ENCODE data around the gene GTF3C2. TPM values are rescaled to one million over a fixed set of nuclear protein-coding genes. Genes with fewer than 3 reads are reported as not detected.

Gene GTF3C2
- total and polyA plus RNA-seq, 2 of the 13 experiments (the other 11 are each of a cell fraction or from before 2014, with no cell fraction given) = 77.5 to 130 TPM

DNA sequence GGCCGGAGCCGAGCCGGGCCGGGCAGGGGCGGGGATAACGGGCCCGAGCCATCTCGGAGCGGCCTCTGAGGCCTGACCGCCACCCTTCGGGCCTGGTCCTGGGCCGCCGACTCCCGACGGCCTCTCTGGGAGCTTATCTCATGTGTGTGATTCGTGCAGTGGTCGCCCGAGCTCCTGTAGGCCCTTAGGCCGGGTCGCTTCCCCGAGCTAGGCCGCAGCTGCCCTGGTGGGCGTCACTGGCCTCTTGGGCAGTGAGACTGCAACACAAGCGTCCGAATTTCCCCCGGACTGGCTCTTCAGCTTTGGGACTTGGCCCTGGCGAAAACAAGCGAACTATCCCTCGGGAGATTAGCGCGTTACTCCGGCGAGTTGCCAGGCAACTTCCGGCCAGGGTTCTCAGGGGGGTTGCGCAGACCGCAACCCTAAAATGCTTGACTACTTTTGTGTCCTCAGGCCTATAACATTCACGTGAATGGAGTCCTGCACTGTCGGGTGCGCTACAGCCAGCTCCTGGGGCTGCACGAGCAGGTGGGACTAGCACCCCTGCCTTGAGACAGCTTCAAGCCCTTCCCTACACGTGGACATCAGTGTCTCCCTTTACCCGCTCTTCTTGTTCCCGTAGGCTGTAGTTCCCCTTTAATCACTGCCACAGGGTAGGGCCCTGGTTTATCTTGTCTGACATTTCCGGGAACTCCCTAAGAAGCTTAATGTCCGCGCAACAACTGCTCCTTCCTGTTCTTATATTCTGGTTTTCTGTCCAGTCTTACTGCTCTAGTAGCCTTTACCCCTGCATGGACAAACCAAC is 14.5 kb upstream of the GTF3C2 start (continued):
- TF ChIP-seq, protein P1, sequence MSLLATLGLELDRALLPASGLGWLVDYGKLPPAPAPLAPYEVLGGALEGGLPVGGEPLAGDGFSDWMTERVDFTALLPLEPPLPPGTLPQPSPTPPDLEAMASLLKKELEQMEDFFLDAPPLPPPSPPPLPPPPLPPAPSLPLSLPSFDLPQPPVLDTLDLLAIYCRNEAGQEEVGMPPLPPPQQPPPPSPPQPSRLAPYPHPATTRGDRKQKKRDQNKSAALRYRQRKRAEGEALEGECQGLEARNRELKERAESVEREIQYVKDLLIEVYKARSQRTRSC (CRISPR knock-in tag; IDR thresholded peaks at IDR 0.05; ENCODE audit: low read depth) = no peak
- TF ChIP-seq MTA1 (CRISPR knock-in tag; IDR thresholded peaks at IDR 0.05; ENCODE audit: borderline replicate concordance) = no peak
- TF ChIP-seq ZNF143 (CRISPR knock-in tag; IDR thresholded peaks at IDR 0.05) = no peak
- no peak; the same call in 1 of the 2 replicates for TF ChIP-seq TBX2 (CRISPR knock-in tag; IDR thresholded peaks at IDR 0.05; ENCODE audit: borderline replicate concordance)
- TF ChIP-seq EEA1 (CRISPR knock-in tag; IDR thresholded peaks at IDR 0.05; ENCODE audit: borderline replicate concordance) = no peak
- TF ChIP-seq, protein P2, sequence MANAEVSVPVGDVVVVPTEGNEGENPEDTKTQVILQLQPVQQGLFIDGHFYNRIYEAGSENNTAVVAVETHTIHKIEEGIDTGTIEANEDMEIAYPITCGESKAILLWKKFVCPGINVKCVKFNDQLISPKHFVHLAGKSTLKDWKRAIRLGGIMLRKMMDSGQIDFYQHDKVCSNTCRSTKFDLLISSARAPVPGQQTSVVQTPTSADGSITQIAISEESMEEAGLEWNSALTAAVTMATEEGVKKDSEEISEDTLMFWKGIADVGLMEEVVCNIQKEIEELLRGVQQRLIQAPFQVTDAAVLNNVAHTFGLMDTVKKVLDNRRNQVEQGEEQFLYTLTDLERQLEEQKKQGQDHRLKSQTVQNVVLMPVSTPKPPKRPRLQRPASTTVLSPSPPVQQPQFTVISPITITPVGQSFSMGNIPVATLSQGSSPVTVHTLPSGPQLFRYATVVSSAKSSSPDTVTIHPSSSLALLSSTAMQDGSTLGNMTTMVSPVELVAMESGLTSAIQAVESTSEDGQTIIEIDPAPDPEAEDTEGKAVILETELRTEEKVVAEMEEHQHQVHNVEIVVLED (CRISPR knock-in tag; IDR thresholded peaks at IDR 0.05; ENCODE audit: borderline replicate concordance) = no peak
- TF ChIP-seq ZNF720 (CRISPR knock-in tag; IDR thresholded peaks at IDR 0.05) = no peak
- no peak for TF ChIP-seq HDAC6 (IDR thresholded peaks at IDR 0.05; ENCODE audit: low read depth, low read length)
- TF ChIP-seq, protein P3, sequence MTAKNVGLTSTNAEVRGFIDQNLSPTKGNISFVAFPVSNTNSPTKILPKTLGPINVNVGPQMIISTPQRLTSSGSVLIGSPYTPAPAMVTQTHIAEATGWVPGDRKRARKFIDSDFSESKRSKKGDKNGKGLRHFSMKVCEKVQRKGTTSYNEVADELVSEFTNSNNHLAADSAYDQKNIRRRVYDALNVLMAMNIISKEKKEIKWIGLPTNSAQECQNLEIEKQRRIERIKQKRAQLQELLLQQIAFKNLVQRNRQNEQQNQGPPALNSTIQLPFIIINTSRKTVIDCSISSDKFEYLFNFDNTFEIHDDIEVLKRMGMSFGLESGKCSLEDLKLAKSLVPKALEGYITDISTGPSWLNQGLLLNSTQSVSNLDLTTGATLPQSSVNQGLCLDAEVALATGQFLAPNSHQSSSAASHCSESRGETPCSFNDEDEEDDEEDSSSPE (CRISPR knock-in tag; IDR thresholded peaks at IDR 0.05) = peak; percentile 43
- peak; percentile 6; the same call in 1 of the 2 replicates for TF ChIP-seq ZNF670 (CRISPR knock-in tag; IDR thresholded peaks at IDR 0.05; ENCODE audit: borderline replicate concordance)
- no peak for TF ChIP-seq SP4 (CRISPR knock-in tag; IDR thresholded peaks at IDR 0.05)
- no peak for TF ChIP-seq ZNF460 (CRISPR knock-in tag; IDR thresholded peaks at IDR 0.05; ENCODE audit: borderline replicate concordance)
- no peak for TF ChIP-seq MAFG (CRISPR knock-in tag; IDR thresholded peaks at IDR 0.05)
- TF ChIP-seq, protein P4, sequence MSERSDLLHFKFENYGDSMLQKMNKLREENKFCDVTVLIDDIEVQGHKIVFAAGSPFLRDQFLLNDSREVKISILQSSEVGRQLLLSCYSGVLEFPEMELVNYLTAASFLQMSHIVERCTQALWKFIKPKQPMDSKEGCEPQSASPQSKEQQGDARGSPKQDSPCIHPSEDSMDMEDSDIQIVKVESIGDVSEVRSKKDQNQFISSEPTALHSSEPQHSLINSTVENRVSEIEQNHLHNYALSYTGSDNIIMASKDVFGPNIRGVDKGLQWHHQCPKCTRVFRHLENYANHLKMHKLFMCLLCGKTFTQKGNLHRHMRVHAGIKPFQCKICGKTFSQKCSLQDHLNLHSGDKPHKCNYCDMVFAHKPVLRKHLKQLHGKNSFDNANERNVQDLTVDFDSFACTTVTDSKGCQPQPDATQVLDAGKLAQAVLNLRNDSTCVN (CRISPR knock-in tag; IDR thresholded peaks at IDR 0.05; ENCODE audit: borderline replicate concordance) = no peak
- peak; percentile 20; the same call in 1 of the 2 replicates for TF ChIP-seq NRL (CRISPR knock-in tag; IDR thresholded peaks at IDR 0.05; ENCODE audit: borderline replicate concordance)
- TF ChIP-seq SRSF9 (IDR thresholded peaks at IDR 0.05; ENCODE audit: borderline replicate concordance, insufficient read depth, low read depth, low read length, poor library complexity, severe bottlenecking) = no peak
- TF ChIP-seq SMYD3 (CRISPR knock-in tag; IDR thresholded peaks at IDR 0.05) = no peak
- TF ChIP-seq CEBPG (CRISPR knock-in tag; IDR thresholded peaks at IDR 0.05) = no peak
- TF ChIP-seq, protein P5, sequence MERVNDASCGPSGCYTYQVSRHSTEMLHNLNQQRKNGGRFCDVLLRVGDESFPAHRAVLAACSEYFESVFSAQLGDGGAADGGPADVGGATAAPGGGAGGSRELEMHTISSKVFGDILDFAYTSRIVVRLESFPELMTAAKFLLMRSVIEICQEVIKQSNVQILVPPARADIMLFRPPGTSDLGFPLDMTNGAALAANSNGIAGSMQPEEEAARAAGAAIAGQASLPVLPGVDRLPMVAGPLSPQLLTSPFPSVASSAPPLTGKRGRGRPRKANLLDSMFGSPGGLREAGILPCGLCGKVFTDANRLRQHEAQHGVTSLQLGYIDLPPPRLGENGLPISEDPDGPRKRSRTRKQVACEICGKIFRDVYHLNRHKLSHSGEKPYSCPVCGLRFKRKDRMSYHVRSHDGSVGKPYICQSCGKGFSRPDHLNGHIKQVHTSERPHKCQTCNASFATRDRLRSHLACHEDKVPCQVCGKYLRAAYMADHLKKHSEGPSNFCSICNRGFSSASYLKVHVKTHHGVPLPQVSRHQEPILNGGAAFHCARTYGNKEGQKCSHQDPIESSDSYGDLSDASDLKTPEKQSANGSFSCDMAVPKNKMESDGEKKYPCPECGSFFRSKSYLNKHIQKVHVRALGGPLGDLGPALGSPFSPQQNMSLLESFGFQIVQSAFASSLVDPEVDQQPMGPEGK (CRISPR knock-in tag; IDR thresholded peaks at IDR 0.05) = no peak
